GM12875 (cell line): ENCODE data around the gene NDC80.
"Not testable (repeated sequence)": the region's sequence is repeated elsewhere in the genome, so short reads cannot be mapped to it uniquely, and the experiment has no call there.

Source experiments
- H3K4me3 ChIP-seq: one replicate; pipeline ENCODE4 v1.5.1; 2011; ENCODE audit warnings: low read depth, low read length, control low read depth
- TF ChIP-seq, protein P1 (sequence below): IDR thresholded peaks from 2 replicates; pipeline ENCODE4 v1.5.1; 2011; ENCODE audit warnings: low read depth, mild to moderate bottlenecking, control low read depth, inconsistent platforms, low read length, moderate library complexity, borderline replicate concordance; ENCODE audit not compliant: insufficient read depth

Gene NDC80

DNA sequence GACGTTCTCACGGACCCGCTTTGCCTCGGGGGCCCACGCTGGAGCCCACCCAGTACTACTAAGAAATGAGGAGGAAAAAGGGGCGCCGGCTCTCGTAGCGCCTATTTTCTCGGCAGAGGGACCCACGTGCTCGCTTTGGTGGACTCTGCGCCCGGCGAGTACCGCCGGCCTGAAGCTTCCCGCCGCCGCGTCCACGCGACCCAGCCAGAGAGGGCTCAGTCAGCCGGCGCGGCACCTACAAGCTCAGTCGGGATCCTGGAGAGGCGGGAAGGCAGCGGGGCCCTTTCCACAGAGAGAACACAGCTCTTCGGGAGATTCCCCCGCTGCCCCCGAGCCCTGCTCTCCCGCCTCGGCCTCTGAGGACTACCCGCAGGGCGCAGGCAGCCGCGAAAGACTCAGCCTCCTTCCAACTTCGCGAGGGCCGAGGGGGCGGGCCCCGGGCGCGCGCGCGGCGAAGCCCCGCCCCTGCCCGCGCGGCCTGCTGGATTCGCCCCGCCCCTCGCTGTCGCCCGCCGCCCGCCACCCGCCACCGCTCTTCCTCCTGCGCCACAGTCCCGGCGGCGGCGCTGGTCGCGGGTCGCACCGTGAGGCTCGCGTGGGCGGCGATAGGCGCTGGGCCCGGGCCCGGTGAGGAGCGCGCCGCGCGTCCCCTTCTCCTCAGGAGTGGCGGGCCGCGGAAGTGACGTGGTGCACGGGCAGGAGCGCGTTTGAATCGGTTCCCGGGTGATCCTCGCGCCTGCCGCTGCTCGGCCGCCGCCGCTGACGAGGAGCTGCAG, 84.0 kb downstream of the NDC80 start, which contains the start of gene SMCHD1:
Gene SMCHD1, plus strand, starts transcription at position 549 of the 776 bp plus-strand sequence. CDS start 350 bp downstream, outside the sequence.
- H3K4me3 ChIP-seq, result peak within 1 kb of the TSS; percentile 99
- TF ChIP-seq, protein P1, sequence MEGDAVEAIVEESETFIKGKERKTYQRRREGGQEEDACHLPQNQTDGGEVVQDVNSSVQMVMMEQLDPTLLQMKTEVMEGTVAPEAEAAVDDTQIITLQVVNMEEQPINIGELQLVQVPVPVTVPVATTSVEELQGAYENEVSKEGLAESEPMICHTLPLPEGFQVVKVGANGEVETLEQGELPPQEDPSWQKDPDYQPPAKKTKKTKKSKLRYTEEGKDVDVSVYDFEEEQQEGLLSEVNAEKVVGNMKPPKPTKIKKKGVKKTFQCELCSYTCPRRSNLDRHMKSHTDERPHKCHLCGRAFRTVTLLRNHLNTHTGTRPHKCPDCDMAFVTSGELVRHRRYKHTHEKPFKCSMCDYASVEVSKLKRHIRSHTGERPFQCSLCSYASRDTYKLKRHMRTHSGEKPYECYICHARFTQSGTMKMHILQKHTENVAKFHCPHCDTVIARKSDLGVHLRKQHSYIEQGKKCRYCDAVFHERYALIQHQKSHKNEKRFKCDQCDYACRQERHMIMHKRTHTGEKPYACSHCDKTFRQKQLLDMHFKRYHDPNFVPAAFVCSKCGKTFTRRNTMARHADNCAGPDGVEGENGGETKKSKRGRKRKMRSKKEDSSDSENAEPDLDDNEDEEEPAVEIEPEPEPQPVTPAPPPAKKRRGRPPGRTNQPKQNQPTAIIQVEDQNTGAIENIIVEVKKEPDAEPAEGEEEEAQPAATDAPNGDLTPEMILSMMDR, result no peak

DNA sequence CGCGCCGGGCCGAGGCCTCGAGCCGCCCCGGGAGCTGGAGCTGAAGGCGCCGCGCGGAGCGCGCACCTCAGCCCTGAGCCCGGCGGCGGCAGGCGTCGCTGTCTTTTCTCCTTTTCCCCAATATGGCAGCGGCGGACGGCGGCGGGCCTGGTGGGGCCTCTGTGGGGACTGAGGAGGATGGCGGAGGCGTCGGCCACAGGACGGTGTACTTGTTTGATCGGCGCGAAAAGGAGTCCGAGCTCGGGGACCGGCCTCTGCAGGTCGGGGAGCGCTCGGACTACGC, 84.5 kb downstream of the NDC80 start:
- H3K4me3 ChIP-seq, result peak overlapping the region; percentile 99
- TF ChIP-seq, protein P1, result no peak

GRCh38 chr18:2656237-2656980, 85.1 kb downstream of the NDC80 start:
- peak overlapping the region; percentile 99 for H3K4me3 ChIP-seq
- TF ChIP-seq, protein P1, result no peak

DNA sequence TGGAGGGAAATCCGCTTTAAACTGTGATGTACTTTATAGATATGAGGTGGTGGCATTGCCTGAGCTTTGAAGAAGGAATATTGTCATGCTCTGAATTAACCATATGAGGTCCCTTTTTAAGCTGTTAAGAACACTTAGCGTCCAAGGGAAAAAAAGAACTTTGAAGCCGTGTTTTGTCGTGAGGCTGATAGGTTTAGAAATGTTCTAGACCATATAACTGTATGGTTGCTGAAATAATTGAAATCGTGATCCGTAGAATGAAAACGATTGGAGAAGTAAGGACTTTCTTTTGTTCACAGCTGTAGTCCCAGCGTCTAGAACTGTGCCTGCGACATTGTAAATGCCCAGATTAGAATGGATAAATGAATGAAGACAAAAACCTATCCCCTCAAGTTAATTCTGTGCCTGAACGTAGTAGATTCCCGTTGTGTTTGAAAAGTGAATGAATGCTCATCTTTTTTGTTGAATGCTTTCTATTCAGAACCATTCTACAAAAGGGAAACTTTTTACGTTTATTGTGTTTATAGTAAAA, 85.7 kb downstream of the NDC80 start:
- H3K4me3 ChIP-seq, result peak overlapping the region; percentile 99
- TF ChIP-seq, protein P1, result no peak

DNA sequence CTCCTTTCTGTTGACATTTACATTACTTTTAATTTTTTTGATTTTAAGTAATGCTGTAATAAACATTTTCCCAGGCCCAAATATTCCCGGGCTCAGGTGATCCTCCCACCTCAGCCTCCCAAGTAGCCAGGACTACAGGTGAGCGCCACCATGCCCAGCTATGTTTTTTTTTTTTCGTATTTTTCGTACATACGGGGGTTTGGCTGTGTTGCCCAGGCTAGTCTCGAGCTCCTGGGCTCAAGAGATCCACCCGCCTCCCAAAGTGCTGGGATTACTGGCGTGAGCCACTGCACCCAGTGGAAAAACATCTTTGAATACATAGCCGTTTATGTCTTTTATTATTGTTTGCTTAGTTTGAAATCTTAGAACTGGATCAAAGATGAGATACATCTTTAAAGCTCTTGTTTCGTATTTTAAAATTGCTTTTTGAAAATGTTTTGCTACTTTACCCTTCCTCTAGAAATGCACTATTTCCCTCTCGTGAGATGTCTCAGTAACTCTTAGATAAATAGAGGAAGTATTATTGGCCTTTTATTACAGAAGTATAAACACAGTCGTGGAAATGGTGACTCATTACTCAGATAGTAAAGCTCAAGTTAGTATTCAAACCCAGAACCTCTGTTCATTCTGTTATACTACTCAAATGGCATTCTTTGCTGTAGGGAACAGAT, 86.6 kb downstream of the NDC80 start:
- H3K4me3 ChIP-seq, result peak overlapping the region; percentile 47

DNA sequence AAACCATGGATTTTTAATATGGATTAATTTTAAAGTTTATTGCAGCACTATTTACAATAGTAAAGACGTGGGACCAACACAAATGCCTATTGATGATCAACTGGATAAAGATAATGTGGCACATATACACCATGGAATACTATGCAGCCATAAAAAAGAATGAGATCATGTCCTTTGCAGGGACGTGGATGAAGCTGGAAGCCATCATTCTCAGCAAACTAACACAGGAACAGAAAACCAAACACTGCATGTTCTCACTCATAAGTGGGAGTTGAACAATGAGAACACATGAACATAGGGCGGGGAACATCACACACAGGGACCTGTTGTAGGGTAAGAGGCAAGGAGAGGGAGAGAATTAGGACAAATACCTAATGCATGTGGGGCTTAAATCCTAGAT, 89.5 kb downstream of the NDC80 start:
- not testable (repeated sequence) for H3K4me3 ChIP-seq

More for the DNA sequence above, 86.6 kb downstream of the NDC80 start:
- TF ChIP-seq, protein P1, result no peak

- not testable (repeated sequence) for H3K4me3 ChIP-seq
Measured at GRCh38 chr18:2662288-2662687, 90.9 kb downstream of the NDC80 start.
